Coronary artery (tissue), 2 donors: ENCODE data around the gene KIAA0753.

Source experiments
- DNase-seq: peaks from one replicate; pipeline ENCODE4 v3.0.0-alpha.2; 2017; ENCODE audit warnings: low spot score
- H3K27ac ChIP-seq, 2 donors: fragments of 200-600 bp; sonication (generic); one replicate each; pipeline ENCODE4 v1.5.1; 2016 to 2019
- H3K4me3 ChIP-seq: fragments of 200-600 bp; sonication (generic); 2 replicates; pipeline ENCODE4 v1.5.1; 2016; ENCODE audit warnings: mild to moderate bottlenecking, moderate library complexity
- TF ChIP-seq, protein P1 (sequence below): fragments of 200-600 bp; sonication (generic); IDR thresholded peaks from one replicate; pipeline ENCODE4 v1.5.1; 2019; ENCODE audit warnings: antibody characterized with exemption

The KIAA0753 gene

DNA sequence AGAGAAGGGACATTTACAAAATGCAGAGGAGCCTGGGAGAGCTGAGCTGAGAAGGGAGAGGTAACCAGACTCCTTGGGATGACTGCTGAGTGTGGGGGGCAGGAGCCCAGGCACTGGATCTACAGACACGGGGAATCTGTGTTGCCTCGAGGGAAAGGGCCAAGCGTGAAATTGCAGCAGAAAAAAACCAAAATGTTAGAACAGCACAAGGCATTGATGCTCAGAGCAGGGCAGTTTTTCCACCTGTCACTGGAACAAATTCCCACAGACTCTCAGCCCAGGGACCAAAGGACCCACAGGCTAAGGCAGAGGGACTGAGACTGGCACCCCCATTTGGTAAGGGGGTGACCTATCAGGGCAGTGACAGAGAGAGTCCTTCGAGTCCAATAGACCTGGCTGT is 86.2 kb downstream of the KIAA0753 start:
- DNase-seq, result no peak
- H3K27ac ChIP-seq, result no peak overlapping the region
- H3K4me3 ChIP-seq, result no peak overlapping the region
- TF ChIP-seq, protein P1, sequence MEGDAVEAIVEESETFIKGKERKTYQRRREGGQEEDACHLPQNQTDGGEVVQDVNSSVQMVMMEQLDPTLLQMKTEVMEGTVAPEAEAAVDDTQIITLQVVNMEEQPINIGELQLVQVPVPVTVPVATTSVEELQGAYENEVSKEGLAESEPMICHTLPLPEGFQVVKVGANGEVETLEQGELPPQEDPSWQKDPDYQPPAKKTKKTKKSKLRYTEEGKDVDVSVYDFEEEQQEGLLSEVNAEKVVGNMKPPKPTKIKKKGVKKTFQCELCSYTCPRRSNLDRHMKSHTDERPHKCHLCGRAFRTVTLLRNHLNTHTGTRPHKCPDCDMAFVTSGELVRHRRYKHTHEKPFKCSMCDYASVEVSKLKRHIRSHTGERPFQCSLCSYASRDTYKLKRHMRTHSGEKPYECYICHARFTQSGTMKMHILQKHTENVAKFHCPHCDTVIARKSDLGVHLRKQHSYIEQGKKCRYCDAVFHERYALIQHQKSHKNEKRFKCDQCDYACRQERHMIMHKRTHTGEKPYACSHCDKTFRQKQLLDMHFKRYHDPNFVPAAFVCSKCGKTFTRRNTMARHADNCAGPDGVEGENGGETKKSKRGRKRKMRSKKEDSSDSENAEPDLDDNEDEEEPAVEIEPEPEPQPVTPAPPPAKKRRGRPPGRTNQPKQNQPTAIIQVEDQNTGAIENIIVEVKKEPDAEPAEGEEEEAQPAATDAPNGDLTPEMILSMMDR, result no peak

DNA sequence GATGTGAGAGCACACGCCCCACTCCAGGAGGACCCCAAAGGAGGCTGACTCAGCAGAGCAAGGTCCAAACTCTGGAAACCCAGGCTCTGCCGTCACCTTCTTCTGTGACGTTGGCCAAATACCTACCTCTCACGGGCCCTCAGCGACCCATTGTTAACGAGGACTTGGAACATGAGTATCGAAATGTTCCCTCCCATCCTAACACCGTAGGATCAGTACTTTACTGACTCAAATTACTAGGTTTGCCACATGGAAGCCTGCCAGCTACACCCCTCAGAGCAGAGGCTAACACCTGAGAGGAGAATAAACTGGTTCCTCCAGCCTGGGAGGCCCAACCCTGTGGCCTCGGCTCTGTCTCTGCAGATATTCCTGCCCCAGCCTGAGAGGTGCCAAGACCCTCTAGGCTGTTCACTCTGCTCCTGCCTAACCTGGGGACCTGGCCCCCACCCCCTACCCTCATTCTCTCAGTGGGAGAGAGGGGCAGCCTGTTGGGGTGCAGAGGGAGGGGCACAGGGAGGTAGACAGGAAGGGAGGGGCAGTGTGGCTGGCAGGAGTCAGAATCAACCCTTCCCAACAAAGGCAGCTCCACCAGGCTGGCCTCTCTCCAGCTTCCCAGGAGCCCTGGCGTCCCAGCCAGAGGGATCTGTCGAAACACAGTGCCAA is 88.5 kb downstream of the KIAA0753 start:
- no peak overlapping the region for H3K4me3 ChIP-seq
- no peak overlapping the region for H3K27ac ChIP-seq
- no peak for DNase-seq
- TF ChIP-seq, protein P1, result no peak

DNA sequence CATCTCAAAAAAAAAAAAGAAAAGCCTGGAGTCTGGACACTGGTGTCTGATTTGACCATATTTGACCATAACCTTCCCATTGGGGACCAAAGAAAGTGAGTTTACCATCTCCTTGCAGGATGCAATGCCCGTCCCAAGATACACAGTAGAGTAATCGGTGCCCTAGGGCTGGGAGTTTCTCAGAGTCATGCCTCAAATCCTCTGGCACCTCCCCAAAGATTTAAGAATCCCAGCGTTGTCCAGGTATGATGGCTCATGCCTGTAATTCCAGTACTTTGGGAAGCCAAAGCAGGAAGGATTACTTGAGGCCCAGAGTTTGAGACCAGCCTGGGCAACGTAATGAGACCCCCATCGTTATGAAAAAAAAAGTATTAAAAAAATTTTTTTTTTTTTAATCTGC is 89.2 kb downstream of the KIAA0753 start:
- no peak overlapping the region for H3K27ac ChIP-seq
- no peak overlapping the region for H3K4me3 ChIP-seq
- TF ChIP-seq, protein P1, result no peak
- no peak for DNase-seq

DNA sequence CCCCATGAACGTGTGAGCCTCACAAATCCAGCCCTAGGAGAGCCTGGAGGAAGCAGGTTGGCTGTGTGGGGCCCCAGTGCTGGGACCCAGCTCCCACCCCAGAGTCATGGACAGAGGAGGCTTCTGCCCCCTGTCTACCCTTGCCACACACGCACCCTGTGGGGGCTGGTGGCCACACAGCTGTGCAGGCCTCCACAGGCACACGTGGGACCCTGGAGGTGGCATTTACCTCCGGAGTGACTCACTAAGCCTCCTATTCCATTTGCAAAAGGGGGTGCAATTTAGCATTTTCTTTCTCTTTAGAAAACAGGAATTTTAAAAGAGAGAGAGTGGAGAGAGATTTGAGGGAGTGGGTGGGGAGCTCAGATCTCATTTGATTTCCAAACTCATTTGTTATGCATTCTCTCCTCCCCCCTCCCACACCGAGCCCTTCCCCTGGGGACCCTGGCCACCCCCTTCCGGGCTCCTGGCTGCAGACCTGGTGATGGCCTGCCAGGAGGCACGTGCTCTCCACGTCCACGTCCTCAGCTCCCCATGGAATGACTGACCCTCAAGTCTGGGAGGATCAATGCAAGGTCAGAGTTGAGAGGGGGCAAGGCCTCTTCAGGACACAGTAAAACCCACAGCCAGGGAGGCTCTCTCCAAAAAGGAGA is 91.0 kb downstream of the KIAA0753 start:
- DNase-seq, result no peak
- Histone ChIP-seq H3K4me3 (no peak overlapping the region), H3K27ac (no peak overlapping the region)
- TF ChIP-seq, protein P1, result no peak

DNA sequence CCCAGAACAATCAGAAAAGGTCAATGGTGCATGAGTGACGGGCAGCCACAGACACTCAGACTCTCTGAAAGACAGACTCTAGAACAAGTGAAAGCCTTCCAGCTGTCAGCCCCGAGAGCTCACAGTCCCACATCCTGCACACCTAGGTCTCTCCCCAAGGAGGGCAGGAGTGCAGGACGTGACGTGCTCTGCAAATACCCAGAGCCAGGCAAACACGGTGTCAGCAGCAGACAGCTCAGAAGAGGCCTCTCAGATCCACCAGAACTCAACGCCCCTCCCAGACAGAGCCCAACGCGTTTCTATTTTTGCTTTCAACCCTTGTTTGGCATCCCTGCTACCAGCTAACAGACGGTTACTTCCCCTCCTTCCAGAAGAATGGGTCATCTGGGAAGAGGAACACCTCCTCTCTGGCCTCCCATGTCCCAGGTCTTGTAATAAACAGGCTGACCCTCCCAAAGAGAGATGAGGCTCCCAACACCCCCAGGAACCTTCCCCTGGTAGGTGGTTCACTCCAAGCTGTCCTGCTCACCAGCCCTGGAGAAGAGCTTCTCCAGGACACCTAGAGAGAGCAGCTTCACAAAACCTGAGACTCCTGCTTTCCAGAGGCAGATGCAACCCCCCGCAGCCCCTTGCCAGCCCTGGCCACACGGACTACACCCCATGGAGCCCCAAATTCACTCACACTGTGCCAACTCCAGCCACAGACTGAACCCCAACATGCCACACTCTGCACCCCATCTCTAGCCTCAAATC is 91.8 kb downstream of the KIAA0753 start:
- H3K27ac ChIP-seq, result no peak overlapping the region
- TF ChIP-seq, protein P1, result no peak

DNA sequence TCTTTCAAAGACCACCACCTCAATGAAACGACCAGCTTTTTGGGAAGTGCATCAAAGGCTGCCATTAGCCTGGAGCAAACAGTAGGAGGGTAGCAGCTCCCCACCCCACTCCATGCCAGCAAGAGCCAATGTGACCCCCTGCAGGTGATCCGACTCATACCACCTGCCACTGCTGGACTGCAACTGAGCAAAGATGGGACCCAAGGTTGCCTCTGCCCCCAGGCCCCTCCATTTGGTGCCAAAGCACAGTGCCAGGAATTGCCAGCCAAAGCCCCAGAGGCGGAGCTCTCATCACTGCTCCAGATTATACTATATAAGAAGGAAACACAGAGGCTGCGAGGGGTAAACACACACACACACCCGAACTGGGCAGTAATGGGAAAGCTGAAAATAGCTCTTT is 92.5 kb downstream of the KIAA0753 start:
- Histone ChIP-seq H3K4me3 (no peak overlapping the region), H3K27ac (no peak overlapping the region)
- no peak for DNase-seq
- TF ChIP-seq, protein P1, result no peak

More for the DNA sequence above, 91.8 kb downstream of the KIAA0753 start:
- H3K4me3 ChIP-seq, result no peak overlapping the region
- no peak for DNase-seq
